Mucosa of rectum (tissue), 2 donors: ENCODE results near the gene NANOG.
"Not testable (repeated sequence)": the region's sequence is repeated elsewhere in the genome, so short reads cannot be mapped to it uniquely, and the experiment has no call there.

ENCODE experiments used
- H3K27ac ChIP-seq, 2 donors: one replicate each; pipeline ENCODE4 v1.7.0; 2013; ENCODE audit warnings: inconsistent platforms in 2 of 2, low read depth in 2 of 2, low read length in 2 of 2
- H3K27me3 ChIP-seq, 2 donors: one replicate each; pipeline ENCODE4 v1.7.0; 2013; ENCODE audit warnings: low read length in 2 of 2; ENCODE audit not compliant: control insufficient read depth in 2 of 2, insufficient read depth in 2 of 2
- H3K36me3 ChIP-seq, 2 donors: one replicate each; pipeline ENCODE4 v1.7.0; 2013; ENCODE audit warnings: low read length in 2 of 2; ENCODE audit not compliant: control insufficient read depth in 2 of 2, insufficient read depth in 2 of 2
- H3K4me1 ChIP-seq, 2 donors: one replicate each; pipeline ENCODE4 v1.7.0; 2013; ENCODE audit warnings: low read length in 2 of 2, mild to moderate bottlenecking in 1 of 2; ENCODE audit not compliant: control insufficient read depth in 2 of 2, insufficient read depth in 2 of 2
- H3K4me3 ChIP-seq, 2 donors: one replicate each; pipeline ENCODE4 v1.7.0; 2013; ENCODE audit warnings: low read length in 2 of 2
- H3K9ac ChIP-seq, 2 donors: one replicate each; pipeline ENCODE4 v1.7.0; 2013; ENCODE audit warnings: low read length in 2 of 2, low read depth in 1 of 2, mild to moderate bottlenecking in 1 of 2
- H3K9me3 ChIP-seq, 2 donors: one replicate each; pipeline ENCODE4 v1.7.0; 2013; ENCODE audit warnings: low read length in 2 of 2; ENCODE audit not compliant: control insufficient read depth in 2 of 2
- donor health status: healthy.
- donor health status: Normal muscosa, but diverticular disease.

NANOG gene

GRCh38 chr12:7788884-7789528 lies at the start of gene NANOG:
TSS of gene NANOG (plus strand) at chr12:7789402. CDS start at chr12:7789615, 213 bp downstream.
- not testable (repeated sequence) for H3K9ac ChIP-seq, H3K9me3 ChIP-seq, H3K27ac ChIP-seq, H3K27me3 ChIP-seq, H3K4me3 ChIP-seq, H3K36me3 ChIP-seq, H3K4me1 ChIP-seq

- H3K4me3 ChIP-seq, result no peak within 1 kb of the TSS
- no peaks in the 10 kb centered on the region for H3K4me1 ChIP-seq
- H3K27me3 ChIP-seq, result no peaks in the 10 kb centered on the region
- H3K27ac ChIP-seq, result no peak within 1 kb of the TSS
- no peaks in the 10 kb centered on the region for H3K9me3 ChIP-seq
- H3K36me3 ChIP-seq, result no peaks in the 10 kb centered on the region
- no peak within 1 kb of the TSS for H3K9ac ChIP-seq
Measured at GRCh38 chr12:7747246-7747645, 42.0 kb upstream of the NANOG start, which contains the start of gene CLEC4C. TSS of gene CLEC4C (minus strand) at chr12:7747375. CDS start at chr12:7747348, 27 bp downstream.

- Histone ChIP-seq H3K4me3 (no peak overlapping the region), H3K9ac (no peak overlapping the region), H3K27me3 (no peaks in the 10 kb centered on the region), H3K27ac (no peak overlapping the region), H3K9me3 (no peaks in the 10 kb centered on the region), H3K36me3 (no peaks in the 10 kb centered on the region), H3K4me1 (no peaks in the 10 kb centered on the region)
Measured at GRCh38 chr12:7748852-7749251, 40.4 kb upstream of the NANOG start.

- no peaks in the 10 kb centered on the region for H3K4me1 ChIP-seq
- no peak overlapping the region for H3K9ac ChIP-seq
- no peak overlapping the region for H3K27ac ChIP-seq
- no peaks in the 10 kb centered on the region for H3K9me3 ChIP-seq
- H3K36me3 ChIP-seq, result no peaks in the 10 kb centered on the region
- no peaks in the 10 kb centered on the region for H3K27me3 ChIP-seq
- H3K4me3 ChIP-seq, result no peak overlapping the region
Measured at GRCh38 chr12:7749442-7749841, 39.8 kb upstream of the NANOG start.

GRCh38 chr12:7750350-7750749 lies 38.9 kb upstream of the NANOG start:
- H3K36me3 ChIP-seq, result no peaks in the 10 kb centered on the region
- no peaks in the 10 kb centered on the region for H3K27me3 ChIP-seq
- H3K4me3 ChIP-seq, result no peak overlapping the region
- no peak overlapping the region for H3K27ac ChIP-seq
- no peaks in the 10 kb centered on the region for H3K4me1 ChIP-seq
- no peak overlapping the region for H3K9ac ChIP-seq
- H3K9me3 ChIP-seq, result no peaks in the 10 kb centered on the region

- Histone ChIP-seq H3K4me3 (no peak overlapping the region), H3K27ac (no peak overlapping the region), H3K27me3 (no peaks in the 10 kb centered on the region)
Measured at GRCh38 chr12:7751394-7751793, 37.8 kb upstream of the NANOG start.

GRCh38 chr12:7751941-7752922 lies 37.0 kb upstream of the NANOG start:
- not testable (repeated sequence) for H3K9me3 ChIP-seq, H3K27me3 ChIP-seq, H3K9ac ChIP-seq, H3K36me3 ChIP-seq, H3K4me3 ChIP-seq, H3K27ac ChIP-seq, H3K4me1 ChIP-seq

More at GRCh38 chr12:7751394-7751793, 37.8 kb upstream of the NANOG start:
- Histone ChIP-seq H3K36me3 (no peaks in the 10 kb centered on the region), H3K9me3 (no peaks in the 10 kb centered on the region), H3K4me1 (no peaks in the 10 kb centered on the region), H3K9ac (no peak overlapping the region)

- H3K9ac ChIP-seq, H3K27me3 ChIP-seq, H3K4me3 ChIP-seq, H3K27ac ChIP-seq, H3K9me3 ChIP-seq, H3K36me3 ChIP-seq, H3K4me1 ChIP-seq: not testable (repeated sequence)
Measured at GRCh38 chr12:7755668-7756067, 33.5 kb upstream of the NANOG start.

- Histone ChIP-seq H3K4me3 (no peak overlapping the region), H3K9ac (no peak overlapping the region), H3K9me3 (no peaks in the 10 kb centered on the region), H3K27ac (no peak overlapping the region), H3K36me3 (no peaks in the 10 kb centered on the region), H3K27me3 (no peaks in the 10 kb centered on the region), H3K4me1 (no peaks in the 10 kb centered on the region)
Measured at GRCh38 chr12:7756993-7757392, 32.2 kb upstream of the NANOG start.

GRCh38 chr12:7758766-7759140 lies 30.4 kb upstream of the NANOG start:
- Histone ChIP-seq H3K27ac (no peak overlapping the region), H3K4me3 (no peak overlapping the region), H3K9me3 (no peaks in the 10 kb centered on the region), H3K36me3 (no peaks in the 10 kb centered on the region), H3K27me3 (no peaks in the 10 kb centered on the region), H3K4me1 (no peaks in the 10 kb centered on the region), H3K9ac (no peak overlapping the region)
